Midbrain (tissue), 1 donor: Measurements from ENCODE around the gene THOC7.
A peak's percentile ranks its signal among the peaks of the same experiment; 100 is the strongest.

Experiments
- DNase-seq: peaks from one replicate; lab custom pipeline; 2025; lab: John Stamatoyannopoulos, UW

The THOC7 gene

DNA sequence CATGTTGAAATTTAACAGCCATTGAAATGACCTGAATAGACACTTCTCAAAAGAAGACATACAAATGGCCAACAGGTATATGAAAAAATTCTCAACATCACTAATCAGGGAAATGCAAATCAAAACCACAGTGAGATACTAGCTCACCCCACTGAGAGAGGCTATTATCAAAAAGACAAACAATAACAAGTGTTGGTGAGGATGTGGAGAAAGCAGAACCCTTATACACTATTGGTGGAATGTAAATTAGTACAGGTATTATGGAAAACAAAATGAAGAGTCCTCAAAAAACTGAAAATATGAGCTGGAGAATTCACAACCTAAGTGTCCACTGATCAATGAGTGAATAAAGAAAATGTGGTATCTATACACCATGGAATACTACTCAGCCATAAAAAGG is 21.5 kb downstream of the THOC7 start:
- DNase-seq, result no peak

DNA sequence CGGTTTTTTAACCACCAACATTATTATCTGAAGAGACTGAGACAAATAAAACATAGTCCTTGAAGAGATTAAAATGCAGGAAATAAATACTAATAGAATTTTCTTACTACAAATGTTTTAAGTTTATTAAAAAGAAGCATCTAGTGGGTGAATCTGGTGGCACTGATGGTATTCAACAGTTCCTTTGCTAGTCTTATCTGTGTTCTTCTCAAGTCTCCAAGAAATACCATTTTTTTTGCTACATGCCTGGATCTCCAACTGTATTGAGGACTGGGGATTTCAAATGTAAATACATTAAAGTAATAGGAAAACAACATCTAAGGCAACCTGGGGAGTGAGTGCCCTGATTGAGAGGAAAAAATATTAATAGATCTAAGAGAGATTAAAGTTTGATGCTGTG is 21.9 kb downstream of the THOC7 start:
- DNase-seq, result no peak

- DNase-seq, result no peak
Observed at GRCh38 chr3:63832395-63832794, 31.2 kb downstream of the THOC7 start.

DNA sequence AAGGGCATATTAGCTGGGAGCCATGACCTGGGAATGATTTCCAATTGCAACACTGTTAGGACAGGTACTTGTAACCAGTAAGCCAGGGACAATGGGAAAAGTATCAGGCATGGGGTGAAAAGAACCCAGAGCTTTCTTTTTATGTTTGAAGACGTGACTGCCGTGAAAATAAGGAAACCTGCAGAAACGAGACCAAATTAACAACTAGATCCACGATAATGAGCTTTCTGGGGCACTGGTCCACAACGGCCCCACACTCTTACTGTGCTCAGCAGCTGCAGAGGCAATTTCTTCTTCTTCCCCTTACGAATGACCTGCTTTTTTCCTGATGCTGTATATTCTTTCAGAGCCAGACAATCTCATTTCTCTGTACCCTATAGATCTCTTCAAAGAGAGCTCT is 33.1 kb downstream of the THOC7 start:
- no peak for DNase-seq

DNA sequence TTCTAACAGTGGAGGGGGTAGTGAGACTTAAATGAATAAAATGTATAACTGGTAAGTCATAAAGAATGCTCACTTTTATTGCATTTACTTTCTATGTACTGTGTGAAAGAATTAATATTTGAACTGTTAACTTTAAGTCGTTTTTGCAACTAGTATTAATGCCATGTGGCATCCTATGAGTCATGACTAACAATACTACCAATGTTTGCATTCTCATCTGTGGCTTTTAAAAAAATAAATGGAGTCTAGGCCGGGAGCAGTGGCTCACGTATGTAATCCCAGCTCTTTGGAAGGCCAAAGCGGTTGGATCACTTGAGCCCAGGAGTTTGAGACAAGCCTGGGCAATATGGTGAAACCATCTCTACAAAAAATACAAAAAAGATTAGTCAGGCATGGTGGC is 39.3 kb downstream of the THOC7 start:
- DNase-seq, result no peak

- DNase-seq, result no peak
Observed at GRCh38 chr3:63819151-63819398, 44.5 kb downstream of the THOC7 start, which contains the start of gene C3orf49. C3orf49 (plus strand) TSS chr3:63819299; CDS start chr3:63819472, 173 bp downstream.

DNA sequence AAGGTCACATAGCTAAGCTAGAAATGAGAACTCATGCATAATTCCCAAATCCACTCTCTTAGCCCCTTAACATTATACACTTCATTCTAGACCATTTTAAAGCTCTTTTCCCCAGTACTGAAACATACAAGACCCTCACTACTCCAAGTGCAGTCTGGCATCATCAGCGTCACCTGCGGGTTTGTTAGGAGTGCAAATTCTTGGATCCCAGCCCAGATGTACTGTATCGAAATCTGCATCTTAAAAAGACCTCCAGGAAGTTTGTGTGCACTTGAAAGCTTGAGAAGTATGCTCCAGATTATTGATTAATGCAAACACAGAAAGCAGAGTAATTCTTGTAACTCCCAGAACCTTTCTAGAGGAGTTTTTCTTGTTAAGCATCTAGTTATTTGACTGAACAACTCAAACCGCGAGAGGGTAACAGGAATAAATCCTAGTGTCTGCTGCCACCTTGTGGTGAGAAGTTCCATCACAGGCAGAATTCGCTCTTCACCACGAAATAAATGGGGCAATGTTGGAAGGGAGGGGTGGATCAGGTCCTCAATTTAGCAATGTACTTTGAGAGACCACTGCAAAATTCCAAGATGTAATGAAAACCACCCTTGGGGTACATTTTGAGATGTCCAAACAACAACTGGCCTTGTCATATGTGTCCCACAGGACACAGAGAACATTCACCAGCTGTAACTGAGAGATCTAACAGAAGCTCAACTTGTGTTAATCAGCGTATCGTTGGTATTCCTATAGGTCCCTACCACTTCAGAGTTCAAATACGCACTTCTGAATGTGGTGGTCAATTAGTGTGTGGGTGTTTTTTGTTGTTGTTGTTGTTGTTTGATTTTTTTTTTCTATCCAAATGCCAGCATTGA is 45.1 kb downstream of the THOC7 start:
- peak; percentile 81 for DNase-seq

DNA sequence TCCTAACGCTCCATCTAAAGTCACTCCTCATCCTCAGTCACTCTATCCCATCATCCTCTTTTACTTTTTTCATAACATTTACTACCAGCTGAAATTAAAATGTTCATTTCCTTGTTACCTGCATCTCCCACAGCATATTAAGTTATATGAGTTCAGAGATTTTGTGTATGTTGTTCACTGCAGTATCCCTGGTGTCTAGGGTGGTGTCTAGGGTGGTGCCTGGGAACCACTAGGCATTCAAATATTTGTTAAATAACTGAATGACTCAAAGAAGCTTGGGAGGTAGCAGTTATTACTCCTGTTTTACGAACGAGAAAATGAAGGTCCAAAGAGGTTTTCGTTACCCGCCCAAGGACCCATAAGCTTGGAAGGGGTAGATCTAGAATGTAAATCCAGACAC is 46.4 kb downstream of the THOC7 start:
- no peak for DNase-seq

- no peak for DNase-seq
Observed at GRCh38 chr3:63814237-63814636, 49.4 kb downstream of the THOC7 start.

DNA sequence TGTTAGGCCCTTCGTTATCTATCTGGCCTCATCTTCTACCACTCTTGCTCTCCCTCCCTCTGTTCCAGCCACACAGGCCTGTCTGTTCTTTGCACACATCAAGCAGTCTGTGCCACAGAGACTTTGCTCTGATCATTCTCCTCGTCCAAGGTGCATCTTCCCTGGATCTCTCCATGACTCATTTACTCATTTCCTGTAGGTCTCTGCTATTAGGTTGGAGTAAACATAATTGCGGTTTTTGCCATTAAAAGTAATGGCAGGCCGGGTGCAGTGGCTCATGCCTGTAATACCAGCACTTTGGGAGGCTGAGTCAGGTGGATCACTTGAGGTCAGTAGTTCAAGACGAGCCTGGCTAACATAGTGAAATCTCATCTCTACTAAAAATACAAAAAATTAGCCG is 54.0 kb downstream of the THOC7 start:
- DNase-seq, result no peak

- DNase-seq, result no peak
Observed at GRCh38 chr3:63808633-63809032, 55.0 kb downstream of the THOC7 start.

DNA sequence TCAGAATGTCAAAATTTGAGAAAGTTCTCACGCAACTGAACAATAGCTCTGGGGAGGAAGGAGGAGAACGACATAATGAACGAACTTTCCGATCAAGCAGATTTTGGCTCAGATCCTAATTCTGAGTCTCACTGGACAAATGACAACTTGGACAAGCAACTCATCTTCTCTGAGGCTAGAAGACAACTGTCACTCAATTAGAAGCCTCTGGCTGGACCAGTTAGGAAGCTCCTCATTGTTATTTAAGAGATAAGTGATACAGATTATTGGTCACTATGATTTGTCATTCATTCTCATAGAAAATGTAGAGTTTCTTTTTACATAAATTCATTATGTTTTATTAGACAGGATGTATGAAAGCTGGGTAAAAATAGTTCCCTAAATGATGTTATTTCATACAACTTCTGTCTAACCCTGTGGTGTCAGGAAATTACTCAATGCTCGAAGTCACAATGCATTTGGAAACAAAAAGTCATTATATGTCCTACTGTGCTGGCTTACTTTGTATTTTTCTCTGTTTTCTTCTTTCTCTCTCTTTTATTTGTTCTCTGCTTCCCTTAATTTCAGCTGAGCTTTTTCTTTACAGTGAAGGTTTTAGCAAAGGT is 55.5 kb downstream of the THOC7 start:
- DNase-seq, result no peak

DNA sequence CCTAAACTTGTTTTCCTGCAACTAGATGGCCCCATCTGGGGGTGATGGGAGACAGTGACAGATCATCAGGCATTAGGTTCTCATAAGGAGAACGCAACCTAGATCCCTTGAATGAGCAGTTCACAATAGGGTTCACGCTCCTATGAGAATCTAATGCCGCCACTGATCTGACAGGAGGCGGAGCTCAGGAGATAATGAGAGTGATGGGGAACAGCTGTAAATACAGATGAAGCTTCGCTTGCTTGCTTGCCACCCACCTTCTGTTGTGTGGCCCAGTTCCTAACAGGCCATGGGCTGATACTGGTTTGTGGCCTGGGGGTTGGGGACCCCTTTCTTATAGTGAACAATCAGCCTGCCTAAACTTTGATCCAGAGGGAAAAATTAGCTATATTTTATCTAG is 59.7 kb downstream of the THOC7 start:
- DNase-seq, result no peak

GRCh38 chr3:63800097-63800496 is 63.5 kb downstream of the THOC7 start:
- DNase-seq, result no peak

DNA sequence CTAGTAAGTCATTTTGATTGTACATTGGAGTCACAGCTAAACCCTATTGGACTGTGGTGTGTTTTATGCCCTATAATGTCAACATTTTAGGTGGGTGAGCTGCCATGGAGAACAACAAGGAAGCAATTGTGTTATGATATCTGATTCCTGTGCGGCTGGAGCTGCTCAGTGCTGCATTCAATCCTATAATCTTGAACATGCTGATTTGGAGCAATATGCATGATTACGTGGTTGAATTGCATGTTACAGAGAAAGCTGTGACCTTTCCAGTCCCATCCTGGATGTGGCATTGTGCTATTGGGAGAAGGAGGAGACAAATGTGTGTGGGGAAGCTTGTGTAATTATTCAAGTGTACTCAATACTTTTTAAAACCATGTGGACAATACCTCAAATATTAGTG is 64.7 kb downstream of the THOC7 start:
- DNase-seq, result no peak

DNA sequence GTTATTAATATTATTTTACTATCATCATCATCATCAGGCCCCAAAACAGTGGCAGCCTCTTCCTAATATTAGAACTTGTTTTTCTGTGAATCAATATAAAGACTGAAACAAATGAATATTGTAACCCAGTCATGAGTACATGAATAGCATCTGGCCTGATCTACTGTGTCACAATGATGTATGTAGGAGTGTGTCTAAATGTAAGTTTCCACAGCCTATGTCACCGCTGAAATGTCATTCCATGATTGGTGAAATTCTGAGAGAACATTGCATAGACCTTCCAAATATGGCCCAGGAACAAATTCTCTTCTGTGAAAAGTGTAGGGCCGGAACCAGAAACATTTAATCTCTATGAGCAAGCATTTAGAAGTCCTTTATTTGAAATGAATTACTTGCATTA is 65.1 kb downstream of the THOC7 start:
- no peak for DNase-seq

GRCh38 chr3:63795438-63795837 is 68.2 kb downstream of the THOC7 start:
- DNase-seq, result no peak

GRCh38 chr3:63791974-63792373 is 71.6 kb downstream of the THOC7 start:
- peak; percentile 4 for DNase-seq
